GM12875 (cell line): Measurements from ENCODE around the gene POLD3.

ENCODE experiments used
- H3K4me3 ChIP-seq: one replicate; pipeline ENCODE4 v1.5.1; 2011; ENCODE audit warnings: low read depth, low read length, control low read depth
- TF ChIP-seq, protein P1 (sequence below): IDR thresholded peaks from 2 replicates; pipeline ENCODE4 v1.5.1; 2011; ENCODE audit warnings: low read depth, mild to moderate bottlenecking, control low read depth, inconsistent platforms, low read length, moderate library complexity, borderline replicate concordance; ENCODE audit not compliant: insufficient read depth

POLD3 gene

DNA sequence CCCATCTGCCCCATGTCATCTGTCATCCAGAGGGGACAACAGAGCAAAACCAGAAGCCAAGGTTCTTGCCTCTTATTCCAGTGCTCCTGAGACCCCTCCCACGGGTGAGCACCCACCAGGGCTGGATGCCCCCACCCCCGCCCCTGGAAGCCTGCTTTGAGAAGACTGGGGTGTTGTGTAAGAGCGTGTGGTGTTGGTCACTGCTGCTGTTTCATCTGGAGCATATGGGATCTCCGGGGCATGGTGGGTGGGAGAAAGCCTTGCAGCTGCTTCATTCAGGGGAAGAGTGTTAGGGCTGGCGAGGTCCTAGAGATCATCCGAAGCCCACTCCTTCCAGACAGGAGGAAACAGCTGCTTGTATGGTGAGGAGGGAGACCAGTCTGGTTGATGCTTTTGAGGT, 84.7 kb downstream of the POLD3 start:
- no peak overlapping the region for H3K4me3 ChIP-seq
- TF ChIP-seq, protein P1, sequence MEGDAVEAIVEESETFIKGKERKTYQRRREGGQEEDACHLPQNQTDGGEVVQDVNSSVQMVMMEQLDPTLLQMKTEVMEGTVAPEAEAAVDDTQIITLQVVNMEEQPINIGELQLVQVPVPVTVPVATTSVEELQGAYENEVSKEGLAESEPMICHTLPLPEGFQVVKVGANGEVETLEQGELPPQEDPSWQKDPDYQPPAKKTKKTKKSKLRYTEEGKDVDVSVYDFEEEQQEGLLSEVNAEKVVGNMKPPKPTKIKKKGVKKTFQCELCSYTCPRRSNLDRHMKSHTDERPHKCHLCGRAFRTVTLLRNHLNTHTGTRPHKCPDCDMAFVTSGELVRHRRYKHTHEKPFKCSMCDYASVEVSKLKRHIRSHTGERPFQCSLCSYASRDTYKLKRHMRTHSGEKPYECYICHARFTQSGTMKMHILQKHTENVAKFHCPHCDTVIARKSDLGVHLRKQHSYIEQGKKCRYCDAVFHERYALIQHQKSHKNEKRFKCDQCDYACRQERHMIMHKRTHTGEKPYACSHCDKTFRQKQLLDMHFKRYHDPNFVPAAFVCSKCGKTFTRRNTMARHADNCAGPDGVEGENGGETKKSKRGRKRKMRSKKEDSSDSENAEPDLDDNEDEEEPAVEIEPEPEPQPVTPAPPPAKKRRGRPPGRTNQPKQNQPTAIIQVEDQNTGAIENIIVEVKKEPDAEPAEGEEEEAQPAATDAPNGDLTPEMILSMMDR, result no peak

DNA sequence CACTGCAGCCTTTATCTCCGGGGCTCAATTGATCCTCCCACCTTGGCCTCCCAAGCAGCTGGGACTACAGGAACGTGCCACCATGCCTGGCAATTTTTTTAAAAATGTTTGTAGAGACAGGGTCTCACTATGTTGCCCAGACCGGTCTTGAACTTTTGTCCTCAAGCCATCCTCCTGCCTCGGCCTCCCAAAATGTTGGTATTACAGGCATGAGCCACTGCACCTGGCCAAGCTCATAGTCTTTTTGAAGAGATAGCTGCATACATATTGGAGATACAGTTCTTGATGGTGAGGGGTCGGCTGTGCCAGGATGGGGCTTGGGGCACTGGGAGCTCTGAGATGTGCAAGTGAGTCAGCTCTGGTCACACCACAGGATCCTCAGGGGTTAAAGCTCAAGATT, 85.7 kb downstream of the POLD3 start:
- no peak overlapping the region for H3K4me3 ChIP-seq
- TF ChIP-seq, protein P1, result no peak

DNA sequence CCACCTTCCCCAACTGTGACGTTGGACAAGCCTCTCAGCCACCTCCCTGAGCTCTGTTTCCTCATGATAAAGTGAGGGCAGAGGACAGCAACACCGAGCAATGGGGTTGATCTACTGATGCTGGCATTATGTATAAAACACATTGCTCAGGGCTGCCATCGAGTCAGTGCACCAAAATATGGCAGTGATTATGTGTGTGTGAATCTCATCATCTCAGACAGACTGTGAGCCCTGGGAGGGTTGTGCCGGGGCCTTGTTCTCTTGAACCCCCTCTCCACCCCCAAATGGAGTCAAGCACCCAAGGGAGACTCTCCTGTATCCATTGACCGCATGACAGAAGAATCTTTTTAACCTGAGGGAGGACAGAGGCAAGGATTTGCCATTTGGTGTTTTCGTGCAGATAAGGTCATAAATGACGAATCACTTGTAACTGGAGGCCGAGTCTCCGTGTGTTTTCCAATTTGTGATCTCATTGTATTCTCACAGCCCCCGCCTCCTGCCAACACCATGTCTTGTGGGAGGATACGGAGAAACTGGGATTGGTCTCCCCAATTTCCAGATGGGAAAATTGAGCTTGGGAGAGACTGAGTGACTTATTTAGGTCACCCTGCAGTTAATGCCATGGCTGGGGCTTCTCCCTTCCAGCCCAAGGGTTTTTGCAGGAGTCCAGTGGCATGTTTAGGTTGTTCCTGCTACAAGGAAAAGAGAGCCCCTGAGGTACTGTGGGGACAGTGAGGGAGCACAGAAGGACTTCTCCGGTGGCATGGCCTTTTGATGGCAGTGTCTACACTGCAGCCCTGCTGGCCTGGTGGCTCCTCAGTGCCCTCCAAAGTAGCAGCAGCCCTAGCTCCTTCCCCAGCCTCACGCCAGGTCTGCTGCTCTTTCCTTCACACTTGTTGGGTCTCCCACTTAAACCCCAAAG, 86.5 kb downstream of the POLD3 start:
- TF ChIP-seq, protein P1, result no peak
- no peak overlapping the region for H3K4me3 ChIP-seq

DNA sequence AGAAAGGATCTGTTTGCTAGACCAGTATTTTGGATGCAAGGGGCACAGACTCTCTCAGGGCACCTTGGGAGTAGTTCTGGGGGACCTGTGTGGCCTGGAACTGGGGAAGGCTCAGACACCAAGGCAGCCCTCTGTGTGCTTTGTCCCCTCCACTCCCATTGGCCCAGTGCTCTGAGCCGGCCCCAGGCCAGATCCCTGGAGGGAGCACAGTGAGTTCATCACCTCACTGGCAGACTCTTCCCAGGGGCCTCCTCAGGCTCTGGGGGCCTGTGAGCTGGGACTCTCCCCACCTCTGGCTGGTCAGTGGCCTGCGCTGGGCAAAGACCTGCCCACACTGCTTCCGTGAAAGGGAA, 87.1 kb downstream of the POLD3 start:
- H3K4me3 ChIP-seq, result no peak overlapping the region
- TF ChIP-seq, protein P1, result no peak

DNA sequence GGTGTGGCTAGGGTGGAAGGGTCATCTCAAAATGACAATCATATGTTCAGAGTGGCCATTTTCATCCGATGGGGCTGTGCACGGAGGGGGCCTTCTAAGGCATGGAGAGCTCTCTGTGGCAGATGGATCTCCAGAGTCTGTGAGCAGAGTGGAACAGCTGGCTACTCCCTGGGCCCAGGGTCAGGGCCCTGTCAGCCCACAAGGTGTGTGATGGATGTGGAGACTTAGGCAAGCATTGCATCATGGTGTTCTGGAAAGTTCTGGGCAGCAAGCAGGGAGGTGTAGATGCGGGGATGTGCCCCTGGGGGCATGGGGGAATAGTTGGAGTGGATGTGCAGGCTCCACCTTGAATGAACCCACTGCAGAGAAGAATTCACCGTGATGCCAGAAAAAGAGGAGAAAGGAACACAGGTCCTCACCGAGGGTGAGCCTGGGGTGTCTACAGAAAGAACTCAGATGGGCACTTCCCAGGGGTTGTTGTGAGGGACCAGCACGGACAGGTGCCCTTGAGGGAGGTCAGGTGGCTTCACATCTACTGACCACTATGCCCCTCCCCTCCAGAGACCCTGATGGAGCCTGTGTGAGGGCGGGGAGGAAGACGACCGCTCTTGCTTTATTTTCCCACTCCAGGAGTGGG, 87.8 kb downstream of the POLD3 start:
- H3K4me3 ChIP-seq, result no peak overlapping the region
- TF ChIP-seq, protein P1, result no peak

DNA sequence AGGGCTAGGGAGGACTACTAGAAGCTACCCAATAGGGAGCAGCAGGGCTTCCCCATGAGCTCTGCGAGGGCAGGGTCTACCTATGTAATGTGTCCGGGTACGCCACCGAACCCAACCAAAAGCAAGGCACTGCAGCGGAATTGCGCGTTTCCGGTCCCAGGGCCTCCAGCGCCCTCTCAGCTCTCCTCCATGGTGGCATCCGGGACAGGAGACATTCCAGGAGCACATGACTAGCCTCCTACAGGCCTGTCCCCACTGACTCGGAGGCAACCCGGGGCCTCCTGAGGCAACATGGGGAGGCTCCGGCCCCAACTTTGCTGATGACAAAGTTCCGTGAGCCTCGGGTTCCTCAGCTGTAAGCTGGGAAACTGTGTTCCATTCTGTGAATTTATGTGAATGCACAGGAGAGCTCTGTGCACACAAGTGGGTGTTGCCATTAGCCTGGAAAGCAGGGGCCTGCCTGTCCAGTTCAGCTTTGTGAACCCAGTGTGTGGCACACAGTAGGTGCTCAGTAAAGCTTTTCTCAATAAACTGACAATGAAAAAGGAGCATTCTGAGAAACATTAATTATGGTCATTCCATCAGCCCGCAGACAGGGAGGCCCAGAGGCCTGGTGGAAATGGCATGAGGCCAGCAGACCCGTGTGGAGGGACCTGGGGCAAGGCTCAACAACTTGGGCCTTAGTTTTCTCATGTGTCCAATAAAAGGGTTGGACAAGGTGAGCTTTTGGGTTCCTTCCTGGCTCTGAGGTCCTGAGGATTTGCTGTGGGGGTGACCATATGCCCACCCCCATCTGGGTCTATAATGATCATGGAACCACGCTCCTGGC, 88.5 kb downstream of the POLD3 start:
- H3K4me3 ChIP-seq, result no peak overlapping the region
- TF ChIP-seq, protein P1, result no peak
